Measurements from ENCODE around the gene CYRIA. TPM values are rescaled to one million over a fixed set of nuclear protein-coding genes. Genes with fewer than 3 reads are reported as not detected.

The CYRIA gene
- total RNA-seq, 1 experiment from 2014 or later: 4.0 TPM

DNA sequence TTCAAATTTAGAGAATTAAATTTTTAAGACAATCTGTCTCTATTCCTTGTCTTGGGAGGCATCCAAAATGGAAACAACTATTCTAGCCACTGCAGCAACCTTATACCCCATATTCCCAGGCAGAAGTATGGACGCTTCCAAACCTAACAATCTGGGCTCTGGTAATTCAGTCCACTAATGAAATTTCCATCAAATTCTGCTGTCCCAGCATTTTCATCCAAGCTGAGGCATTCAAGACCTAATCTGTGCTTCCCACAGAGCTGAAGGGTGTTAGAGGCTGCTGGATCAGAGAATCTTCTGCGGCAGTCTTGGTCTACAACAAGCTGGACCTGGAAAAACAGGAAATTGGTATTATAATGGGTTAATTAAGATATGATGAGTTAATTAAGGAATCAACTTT, 42.5 kb upstream of the CYRIA start:
- H3F3A ChIP-seq (ENCODE audit: insufficient read depth, low read depth): no peaks in the 10 kb centered on the region
- TF ChIP-seq, protein P1, sequence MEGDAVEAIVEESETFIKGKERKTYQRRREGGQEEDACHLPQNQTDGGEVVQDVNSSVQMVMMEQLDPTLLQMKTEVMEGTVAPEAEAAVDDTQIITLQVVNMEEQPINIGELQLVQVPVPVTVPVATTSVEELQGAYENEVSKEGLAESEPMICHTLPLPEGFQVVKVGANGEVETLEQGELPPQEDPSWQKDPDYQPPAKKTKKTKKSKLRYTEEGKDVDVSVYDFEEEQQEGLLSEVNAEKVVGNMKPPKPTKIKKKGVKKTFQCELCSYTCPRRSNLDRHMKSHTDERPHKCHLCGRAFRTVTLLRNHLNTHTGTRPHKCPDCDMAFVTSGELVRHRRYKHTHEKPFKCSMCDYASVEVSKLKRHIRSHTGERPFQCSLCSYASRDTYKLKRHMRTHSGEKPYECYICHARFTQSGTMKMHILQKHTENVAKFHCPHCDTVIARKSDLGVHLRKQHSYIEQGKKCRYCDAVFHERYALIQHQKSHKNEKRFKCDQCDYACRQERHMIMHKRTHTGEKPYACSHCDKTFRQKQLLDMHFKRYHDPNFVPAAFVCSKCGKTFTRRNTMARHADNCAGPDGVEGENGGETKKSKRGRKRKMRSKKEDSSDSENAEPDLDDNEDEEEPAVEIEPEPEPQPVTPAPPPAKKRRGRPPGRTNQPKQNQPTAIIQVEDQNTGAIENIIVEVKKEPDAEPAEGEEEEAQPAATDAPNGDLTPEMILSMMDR (conservative IDR thresholded peaks at IDR 0.05): no peak
- no peak for TF ChIP-seq EZH2 (IDR thresholded peaks at IDR 0.05; ENCODE audit: low read depth)
- H3K9me3 ChIP-seq (ENCODE audit: insufficient read depth, low read depth): no peaks in the 10 kb centered on the region
- H3K27ac ChIP-seq: no peak overlapping the region
- no peaks in the 10 kb centered on the region for H3K27me3 ChIP-seq (ENCODE audit: insufficient read depth, low read depth)
- POLR2A ChIA-PET (ENCODE audit: unreplicated experiment): no interaction called here
- H2AFZ ChIP-seq: no peak overlapping the region
- no peak overlapping the region for H3K4me2 ChIP-seq
- no peaks in the 10 kb centered on the region for H4K20me1 ChIP-seq (ENCODE audit: insufficient read depth)
- no TSS peak for BruUV-seq (replicated peaks)
- no peak for DNase-seq
- no peaks in the 10 kb centered on the region for H3K79me2 ChIP-seq (ENCODE audit: low read depth)
- H3K9me2 ChIP-seq (ENCODE audit: insufficient read depth): no peaks in the 10 kb centered on the region
- no peak overlapping the region for H3K4me3 ChIP-seq
- CTCF ChIA-PET: no interaction called here
- H3K4me1 ChIP-seq (replicated peaks; ENCODE audit: insufficient read depth): no peaks in the 10 kb centered on the region
- intact Hi-C loops (cut with micrococcal nuclease; ENCODE audit: unreplicated experiment): no loop called here
- H3K36me3 ChIP-seq (ENCODE audit: low read depth): no peaks in the 10 kb centered on the region

DNA sequence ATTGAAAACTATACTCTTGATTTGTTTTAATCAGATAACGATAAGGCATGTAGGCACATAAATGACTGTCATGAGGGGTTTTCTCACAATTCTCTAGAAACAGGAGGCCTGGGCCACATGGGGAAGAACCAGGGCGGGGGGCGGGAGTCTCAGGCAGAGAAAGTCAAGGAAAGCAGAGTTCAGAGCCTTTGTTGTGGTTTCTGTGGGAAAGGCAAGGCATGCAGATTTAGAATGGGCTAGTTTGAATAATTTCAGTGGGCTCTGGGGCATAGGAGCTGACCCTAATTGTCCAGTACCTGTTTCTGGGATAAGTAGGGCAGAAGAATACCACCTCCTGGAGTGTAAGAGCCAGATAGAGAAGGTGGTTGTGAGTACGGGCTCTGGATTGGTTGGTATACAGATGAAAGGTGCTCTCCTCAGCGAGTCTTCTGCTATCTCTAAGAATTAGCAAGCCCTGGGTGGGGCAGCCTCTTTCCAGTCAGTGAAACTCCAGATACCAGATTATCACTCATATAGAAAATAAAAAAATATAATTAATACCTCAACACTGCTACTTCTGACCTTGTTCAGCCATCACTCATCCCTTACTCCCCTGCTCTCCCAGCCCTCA, 41.5 kb upstream of the CYRIA start:
- Histone ChIP-seq H3K4me2 (no peak overlapping the region), H3K36me3 (ENCODE audit: low read depth) (no peaks in the 10 kb centered on the region), H3K27ac (no peak overlapping the region), H3K9me3 (ENCODE audit: insufficient read depth, low read depth) (no peaks in the 10 kb centered on the region), H3K79me2 (ENCODE audit: low read depth) (no peaks in the 10 kb centered on the region), H3K27me3 (ENCODE audit: insufficient read depth, low read depth) (no peaks in the 10 kb centered on the region), H4K20me1 (ENCODE audit: insufficient read depth) (no peaks in the 10 kb centered on the region), H3F3A (ENCODE audit: insufficient read depth, low read depth) (no peaks in the 10 kb centered on the region), H3K4me3 (no peak overlapping the region), H2AFZ (no peak overlapping the region), H3K9me2 (ENCODE audit: insufficient read depth) (no peaks in the 10 kb centered on the region), H3K4me1 (replicated peaks; ENCODE audit: insufficient read depth) (no peaks in the 10 kb centered on the region)
- ChIA-PET CTCF (no interaction called here), POLR2A (ENCODE audit: unreplicated experiment) (no interaction called here)
- TF ChIP-seq EZH2 (IDR thresholded peaks at IDR 0.05; ENCODE audit: low read depth): no peak
- TF ChIP-seq, protein P1 (conservative IDR thresholded peaks at IDR 0.05): no peak
- BruUV-seq (replicated peaks): no TSS peak
- DNase-seq: no peak
- intact Hi-C loops (cut with micrococcal nuclease; ENCODE audit: unreplicated experiment): no loop called here

DNA sequence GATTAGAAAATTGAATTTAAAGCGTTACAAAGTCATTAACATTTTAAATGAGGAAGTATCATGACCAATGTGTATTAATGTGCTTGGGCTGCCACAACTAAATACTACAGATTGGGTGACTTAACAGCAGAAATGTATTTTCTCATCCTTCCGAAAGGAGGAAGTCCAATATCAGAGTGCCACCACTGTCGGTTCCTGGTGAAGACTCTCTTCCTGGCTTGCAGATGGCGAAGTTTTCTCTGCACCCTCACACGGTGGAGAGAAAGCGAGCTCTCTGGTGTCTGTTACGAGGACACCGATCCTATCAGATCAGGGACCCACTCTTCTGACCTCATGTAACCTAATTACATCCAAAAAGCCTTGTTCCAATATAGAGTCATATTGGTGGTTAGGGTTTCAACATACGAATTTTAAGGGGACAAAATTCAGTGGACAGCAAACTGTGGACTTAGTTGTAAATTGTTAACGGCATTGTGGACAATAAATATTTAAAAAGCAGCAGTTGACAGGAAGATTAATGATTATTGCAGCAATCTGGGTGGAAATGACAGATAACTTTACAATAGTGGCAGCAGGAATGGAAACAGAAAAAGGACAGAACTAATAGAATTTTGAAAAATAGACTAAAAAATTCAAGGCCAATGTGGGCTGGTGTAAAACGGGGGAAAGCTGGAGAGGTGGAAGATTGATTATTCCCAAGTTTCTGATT, 35.1 kb upstream of the CYRIA start:
- CTCF ChIA-PET: no interaction called here
- H3K4me1 ChIP-seq (replicated peaks; ENCODE audit: insufficient read depth): no peaks in the 10 kb centered on the region
- H3K4me3 ChIP-seq: no peak overlapping the region
- H3K79me2 ChIP-seq (ENCODE audit: low read depth): no peaks in the 10 kb centered on the region
- no peaks in the 10 kb centered on the region for H3F3A ChIP-seq (ENCODE audit: insufficient read depth, low read depth)
- H3K9me3 ChIP-seq (ENCODE audit: insufficient read depth, low read depth): no peaks in the 10 kb centered on the region
- H3K4me2 ChIP-seq: no peak overlapping the region
- no TSS peak for BruUV-seq (replicated peaks)
- H3K27me3 ChIP-seq (ENCODE audit: insufficient read depth, low read depth): no peaks in the 10 kb centered on the region
- no peak for TF ChIP-seq EZH2 (IDR thresholded peaks at IDR 0.05; ENCODE audit: low read depth)
- TF ChIP-seq, protein P1 (conservative IDR thresholded peaks at IDR 0.05): no peak
- H4K20me1 ChIP-seq (ENCODE audit: insufficient read depth): no peaks in the 10 kb centered on the region
- no peaks in the 10 kb centered on the region for H3K36me3 ChIP-seq (ENCODE audit: low read depth)
- no peaks in the 10 kb centered on the region for H3K9me2 ChIP-seq (ENCODE audit: insufficient read depth)
- no peak overlapping the region for H2AFZ ChIP-seq
- POLR2A ChIA-PET (ENCODE audit: unreplicated experiment): no interaction called here
- intact Hi-C loops (cut with micrococcal nuclease; ENCODE audit: unreplicated experiment): no loop called here
- no peak for DNase-seq
- no peak overlapping the region for H3K27ac ChIP-seq
